Measurements from ENCODE around the gene ERN1.
A peak's percentile ranks its signal among the peaks of the same experiment; 100 is the strongest.

The ERN1 gene

GRCh38 chr17:64083093-64083492 is 46.9 kb downstream of the ERN1 start:
- DNase-seq, result no peak

GRCh38 chr17:64081802-64082799 is 47.8 kb downstream of the ERN1 start:
- DNase-seq, result peak; percentile 70

GRCh38 chr17:64080174-64080618 is 49.7 kb downstream of the ERN1 start:
- DNase-seq, result no peak

- DNase-seq, result no peak
Measured at GRCh38 chr17:64077379-64077778, 52.6 kb downstream of the ERN1 start.

- no peak for DNase-seq
Measured at GRCh38 chr17:64075913-64076312, 54.0 kb downstream of the ERN1 start.

- DNase-seq, result peak; percentile 54
Measured at GRCh38 chr17:64074704-64075426, 55.1 kb downstream of the ERN1 start.

GRCh38 chr17:64073771-64074703 is 55.9 kb downstream of the ERN1 start:
- DNase-seq, result peak; percentile 75

- DNase-seq, result no peak
Measured at GRCh38 chr17:64071111-64071510, 58.8 kb downstream of the ERN1 start.

- DNase-seq, result no peak
Measured at GRCh38 chr17:64070213-64070612, 59.7 kb downstream of the ERN1 start.

- no peak for DNase-seq
Measured at GRCh38 chr17:64069143-64069542, 60.8 kb downstream of the ERN1 start.

- no peak for DNase-seq
Measured at GRCh38 chr17:64067657-64068056, 62.3 kb downstream of the ERN1 start.

- no peak for DNase-seq
Measured at GRCh38 chr17:64066716-64067115, 63.2 kb downstream of the ERN1 start.

GRCh38 chr17:64065161-64065560 is 64.8 kb downstream of the ERN1 start:
- DNase-seq, result no peak

- no peak for DNase-seq
Measured at GRCh38 chr17:64064331-64064730, 65.6 kb downstream of the ERN1 start.

- peak; percentile 80 for DNase-seq
Measured at GRCh38 chr17:64063766-64064224, 66.1 kb downstream of the ERN1 start.

GRCh38 chr17:64063088-64063487 is 66.9 kb downstream of the ERN1 start:
- no peak for DNase-seq

GRCh38 chr17:64061178-64061898 is 68.6 kb downstream of the ERN1 start:
- no peak for DNase-seq

GRCh38 chr17:64060331-64060730 is 69.6 kb downstream of the ERN1 start:
- no peak for DNase-seq

GRCh38 chr17:64059756-64060155 is 70.2 kb downstream of the ERN1 start:
- no peak for DNase-seq

- DNase-seq, result no peak
Measured at GRCh38 chr17:64058621-64059020, 71.3 kb downstream of the ERN1 start.

- DNase-seq, result no peak
Measured at GRCh38 chr17:64057701-64058263, 72.2 kb downstream of the ERN1 start.
